NCI-H748 (cell line): ENCODE data around the gene PSMF1.
"Not testable (repeated sequence)": the region's sequence is repeated elsewhere in the genome, so short reads cannot be mapped to it uniquely, and the experiment has no call there.

ENCODE experiments used
- DNase-seq: peaks from one replicate; lab custom pipeline; 2025; ENCODE audit not compliant: unreplicated experiment; lab: John Stamatoyannopoulos, UW

The PSMF1 gene

GRCh38 chr20:1212607-1213396 is 94.4 kb downstream of the PSMF1 start:
- peak; percentile 82 for DNase-seq

GRCh38 chr20:1214838-1215261 is 96.4 kb downstream of the PSMF1 start:
- DNase-seq: no peak

- DNase-seq: no peak
Observed at GRCh38 chr20:1215386-1216170, 97.2 kb downstream of the PSMF1 start.

- not testable (repeated sequence) for DNase-seq
Observed at GRCh38 chr20:1216527-1217427, 98.4 kb downstream of the PSMF1 start.
